Coronary artery (tissue), 2 donors: ENCODE data around the gene ABL1.
A peak's percentile ranks its signal among the peaks of the same experiment; 100 is the strongest.

Source experiments
- DNase-seq: peaks from one replicate; pipeline ENCODE4 v3.0.0-alpha.2; 2017; ENCODE audit warnings: low spot score
- H3K27ac ChIP-seq, 2 donors: fragments of 200-600 bp; sonication (generic); one replicate each; pipeline ENCODE4 v1.5.1; 2016 to 2019
- H3K4me3 ChIP-seq: fragments of 200-600 bp; sonication (generic); 2 replicates; pipeline ENCODE4 v1.5.1; 2016; ENCODE audit warnings: mild to moderate bottlenecking, moderate library complexity
- TF ChIP-seq, protein P1 (sequence below): fragments of 200-600 bp; sonication (generic); IDR thresholded peaks from one replicate; pipeline ENCODE4 v1.5.1; 2019; ENCODE audit warnings: antibody characterized with exemption

Gene ABL1

DNA sequence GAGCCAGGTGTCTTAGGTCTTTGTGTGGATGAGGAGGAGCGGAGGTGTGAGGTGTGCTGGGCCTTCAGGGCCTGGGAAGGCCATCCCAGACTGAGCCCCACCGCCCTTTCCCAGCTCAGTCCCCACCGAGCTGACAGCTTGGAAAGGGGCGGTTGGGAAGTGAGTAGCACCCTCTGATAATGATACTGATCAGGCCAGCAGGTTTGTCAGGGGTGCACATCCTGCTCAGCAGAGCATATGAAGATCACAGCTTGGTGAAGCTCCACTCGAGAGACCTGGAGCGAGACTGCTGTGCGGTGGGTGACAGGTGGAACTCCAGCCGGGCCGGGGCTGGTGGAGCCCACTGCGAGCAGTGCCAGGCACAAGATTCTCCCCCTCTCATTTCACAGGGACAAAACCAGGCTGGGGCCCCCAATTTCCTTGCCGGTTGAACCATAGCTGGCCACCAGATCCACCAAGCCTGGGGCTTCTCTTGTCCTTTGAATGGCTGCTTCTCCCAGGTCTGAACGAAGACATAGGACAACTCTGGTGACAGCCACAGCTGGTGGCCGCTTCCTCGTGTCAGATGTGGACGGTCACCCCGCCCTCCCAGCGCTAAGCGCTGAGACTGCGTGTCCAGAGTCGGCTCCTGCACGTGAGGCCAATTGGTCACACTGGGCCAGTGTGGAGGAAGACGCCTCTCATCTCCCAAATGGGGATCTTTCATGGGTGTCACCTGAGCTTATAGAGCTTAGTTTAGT lies 53.3 kb downstream of the ABL1 start:
- H3K27ac ChIP-seq = no peak overlapping the region
- no peak for DNase-seq

GRCh38 chr9:130890124-130890523 lies 55.1 kb downstream of the ABL1 start:
- DNase-seq = no peak
- TF ChIP-seq, protein P1, sequence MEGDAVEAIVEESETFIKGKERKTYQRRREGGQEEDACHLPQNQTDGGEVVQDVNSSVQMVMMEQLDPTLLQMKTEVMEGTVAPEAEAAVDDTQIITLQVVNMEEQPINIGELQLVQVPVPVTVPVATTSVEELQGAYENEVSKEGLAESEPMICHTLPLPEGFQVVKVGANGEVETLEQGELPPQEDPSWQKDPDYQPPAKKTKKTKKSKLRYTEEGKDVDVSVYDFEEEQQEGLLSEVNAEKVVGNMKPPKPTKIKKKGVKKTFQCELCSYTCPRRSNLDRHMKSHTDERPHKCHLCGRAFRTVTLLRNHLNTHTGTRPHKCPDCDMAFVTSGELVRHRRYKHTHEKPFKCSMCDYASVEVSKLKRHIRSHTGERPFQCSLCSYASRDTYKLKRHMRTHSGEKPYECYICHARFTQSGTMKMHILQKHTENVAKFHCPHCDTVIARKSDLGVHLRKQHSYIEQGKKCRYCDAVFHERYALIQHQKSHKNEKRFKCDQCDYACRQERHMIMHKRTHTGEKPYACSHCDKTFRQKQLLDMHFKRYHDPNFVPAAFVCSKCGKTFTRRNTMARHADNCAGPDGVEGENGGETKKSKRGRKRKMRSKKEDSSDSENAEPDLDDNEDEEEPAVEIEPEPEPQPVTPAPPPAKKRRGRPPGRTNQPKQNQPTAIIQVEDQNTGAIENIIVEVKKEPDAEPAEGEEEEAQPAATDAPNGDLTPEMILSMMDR = no peak
- Histone ChIP-seq H3K27ac (no peak overlapping the region), H3K4me3 (no peak overlapping the region)

More for the DNA sequence above, 53.3 kb downstream of the ABL1 start:
- no peak overlapping the region for H3K4me3 ChIP-seq
- TF ChIP-seq, protein P1 = no peak

GRCh38 chr9:130890870-130891687 lies 56.0 kb downstream of the ABL1 start:
- TF ChIP-seq, protein P1 = no peak
- H3K4me3 ChIP-seq = no peak overlapping the region
- DNase-seq = no peak
- H3K27ac ChIP-seq = no peak overlapping the region

DNA sequence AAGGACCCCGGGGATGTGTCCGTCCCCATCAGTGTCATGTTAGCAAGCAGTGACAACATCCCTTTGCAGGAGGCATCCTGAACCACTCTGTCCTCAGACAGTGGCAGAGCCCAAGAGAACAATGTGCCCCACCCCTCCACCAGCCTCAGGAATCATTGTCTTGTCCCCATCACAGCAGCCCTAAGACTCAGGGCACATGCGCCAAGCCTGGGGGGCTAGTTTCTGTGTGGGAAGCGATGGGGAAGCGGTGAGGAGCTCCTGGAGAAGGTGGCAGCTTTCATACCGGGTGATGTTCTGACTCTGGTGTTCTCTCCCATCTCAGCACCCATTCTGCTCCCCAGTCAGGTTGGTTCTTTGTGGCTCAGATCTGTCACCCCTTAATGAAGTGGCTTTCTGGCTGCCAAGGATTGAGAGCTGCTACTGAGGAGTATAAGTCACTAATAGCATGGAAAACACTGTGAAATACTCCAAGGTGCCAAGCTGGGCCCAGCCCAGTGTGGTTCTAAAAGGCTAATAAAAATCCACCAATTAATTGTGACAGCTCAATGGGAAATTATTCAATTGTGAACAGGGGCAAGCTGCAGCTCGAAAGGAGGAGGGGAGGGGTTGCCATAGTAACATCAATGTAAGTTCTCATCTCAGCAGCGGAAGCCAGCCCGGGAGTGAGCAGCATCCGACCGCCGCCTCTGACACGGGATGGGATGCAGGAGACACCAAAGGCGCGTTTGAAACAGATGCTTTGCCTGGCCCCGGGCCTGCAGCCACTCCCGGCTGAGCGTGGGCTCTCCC lies 56.8 kb downstream of the ABL1 start:
- TF ChIP-seq, protein P1 = no peak

DNA sequence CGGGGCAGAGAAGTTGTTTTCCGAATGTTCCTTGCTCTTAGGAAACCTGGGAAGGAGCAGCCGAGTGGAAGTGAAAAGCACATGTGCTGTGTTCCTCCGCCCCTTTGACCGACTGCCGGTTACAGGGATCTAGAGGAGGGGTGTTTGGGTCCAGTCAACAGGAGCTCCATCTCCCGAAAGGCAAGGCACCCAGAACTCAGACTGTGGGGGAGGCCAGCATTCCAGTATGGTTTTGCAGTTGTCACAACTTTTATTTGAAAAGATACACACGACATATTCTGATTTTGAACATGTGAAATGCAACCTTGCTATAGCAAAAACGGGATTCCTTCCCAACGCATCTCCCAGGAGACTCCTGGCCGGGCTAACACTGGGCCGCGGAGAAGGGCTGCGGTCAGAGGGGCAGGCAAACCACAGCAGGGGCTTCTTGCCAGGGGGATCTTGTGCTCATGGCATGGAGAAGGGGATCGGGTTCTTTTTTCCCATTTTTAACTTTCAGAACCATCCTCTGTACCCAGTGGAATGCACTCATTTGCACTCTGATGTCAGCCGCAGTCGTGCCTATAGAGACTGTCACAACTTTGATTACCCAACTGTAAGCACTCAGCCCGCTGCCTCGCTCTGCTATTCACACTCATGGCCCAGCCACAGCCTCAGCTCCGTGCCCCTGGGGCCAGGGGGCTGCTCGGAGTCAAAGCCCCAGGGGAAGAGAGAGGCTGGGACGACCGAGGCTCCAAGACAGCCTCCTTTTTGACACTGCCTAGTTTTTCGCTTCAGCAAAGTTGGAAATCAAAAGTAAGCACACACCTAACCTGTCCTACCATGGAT lies 57.6 kb downstream of the ABL1 start:
- no peak for DNase-seq
- TF ChIP-seq, protein P1 = no peak
- no peak overlapping the region for H3K4me3 ChIP-seq
- no peak overlapping the region for H3K27ac ChIP-seq

More for the DNA sequence above, 56.8 kb downstream of the ABL1 start:
- Histone ChIP-seq H3K27ac (no peak overlapping the region), H3K4me3 (no peak overlapping the region)
- no peak for DNase-seq

GRCh38 chr9:130893341-130894101 lies 58.5 kb downstream of the ABL1 start:
- no peak overlapping the region for H3K4me3 ChIP-seq
- no peak for DNase-seq
- TF ChIP-seq, protein P1 = no peak
- peak overlapping the region in 1 of 2 donors; percentile 45 for H3K27ac ChIP-seq
